ENCODE data around the gene KIAA0319L.

DNA sequence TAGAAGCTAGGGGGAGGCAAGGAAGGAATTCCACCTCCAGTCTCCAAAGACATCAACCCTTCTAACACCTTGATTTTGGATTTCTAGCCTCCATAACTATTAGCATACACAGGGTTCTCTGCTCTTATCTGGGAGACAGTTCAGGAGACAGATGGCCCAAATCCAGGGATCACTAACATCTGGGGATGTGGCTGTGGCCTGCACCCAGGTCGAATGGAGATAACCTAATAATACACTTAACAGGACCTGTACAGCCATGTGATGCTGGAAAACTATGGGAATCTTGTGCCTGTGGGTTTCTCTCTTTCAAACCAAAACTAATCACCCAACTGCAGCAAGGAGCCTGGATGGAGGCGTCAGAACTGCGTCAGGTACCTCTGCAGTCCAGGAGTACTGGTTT lies 47.6 kb downstream of the KIAA0319L start:
- TF ChIP-seq, protein P1, sequence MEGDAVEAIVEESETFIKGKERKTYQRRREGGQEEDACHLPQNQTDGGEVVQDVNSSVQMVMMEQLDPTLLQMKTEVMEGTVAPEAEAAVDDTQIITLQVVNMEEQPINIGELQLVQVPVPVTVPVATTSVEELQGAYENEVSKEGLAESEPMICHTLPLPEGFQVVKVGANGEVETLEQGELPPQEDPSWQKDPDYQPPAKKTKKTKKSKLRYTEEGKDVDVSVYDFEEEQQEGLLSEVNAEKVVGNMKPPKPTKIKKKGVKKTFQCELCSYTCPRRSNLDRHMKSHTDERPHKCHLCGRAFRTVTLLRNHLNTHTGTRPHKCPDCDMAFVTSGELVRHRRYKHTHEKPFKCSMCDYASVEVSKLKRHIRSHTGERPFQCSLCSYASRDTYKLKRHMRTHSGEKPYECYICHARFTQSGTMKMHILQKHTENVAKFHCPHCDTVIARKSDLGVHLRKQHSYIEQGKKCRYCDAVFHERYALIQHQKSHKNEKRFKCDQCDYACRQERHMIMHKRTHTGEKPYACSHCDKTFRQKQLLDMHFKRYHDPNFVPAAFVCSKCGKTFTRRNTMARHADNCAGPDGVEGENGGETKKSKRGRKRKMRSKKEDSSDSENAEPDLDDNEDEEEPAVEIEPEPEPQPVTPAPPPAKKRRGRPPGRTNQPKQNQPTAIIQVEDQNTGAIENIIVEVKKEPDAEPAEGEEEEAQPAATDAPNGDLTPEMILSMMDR (IDR thresholded peaks at IDR 0.05), result no peak
- TF ChIP-seq, protein P2, sequence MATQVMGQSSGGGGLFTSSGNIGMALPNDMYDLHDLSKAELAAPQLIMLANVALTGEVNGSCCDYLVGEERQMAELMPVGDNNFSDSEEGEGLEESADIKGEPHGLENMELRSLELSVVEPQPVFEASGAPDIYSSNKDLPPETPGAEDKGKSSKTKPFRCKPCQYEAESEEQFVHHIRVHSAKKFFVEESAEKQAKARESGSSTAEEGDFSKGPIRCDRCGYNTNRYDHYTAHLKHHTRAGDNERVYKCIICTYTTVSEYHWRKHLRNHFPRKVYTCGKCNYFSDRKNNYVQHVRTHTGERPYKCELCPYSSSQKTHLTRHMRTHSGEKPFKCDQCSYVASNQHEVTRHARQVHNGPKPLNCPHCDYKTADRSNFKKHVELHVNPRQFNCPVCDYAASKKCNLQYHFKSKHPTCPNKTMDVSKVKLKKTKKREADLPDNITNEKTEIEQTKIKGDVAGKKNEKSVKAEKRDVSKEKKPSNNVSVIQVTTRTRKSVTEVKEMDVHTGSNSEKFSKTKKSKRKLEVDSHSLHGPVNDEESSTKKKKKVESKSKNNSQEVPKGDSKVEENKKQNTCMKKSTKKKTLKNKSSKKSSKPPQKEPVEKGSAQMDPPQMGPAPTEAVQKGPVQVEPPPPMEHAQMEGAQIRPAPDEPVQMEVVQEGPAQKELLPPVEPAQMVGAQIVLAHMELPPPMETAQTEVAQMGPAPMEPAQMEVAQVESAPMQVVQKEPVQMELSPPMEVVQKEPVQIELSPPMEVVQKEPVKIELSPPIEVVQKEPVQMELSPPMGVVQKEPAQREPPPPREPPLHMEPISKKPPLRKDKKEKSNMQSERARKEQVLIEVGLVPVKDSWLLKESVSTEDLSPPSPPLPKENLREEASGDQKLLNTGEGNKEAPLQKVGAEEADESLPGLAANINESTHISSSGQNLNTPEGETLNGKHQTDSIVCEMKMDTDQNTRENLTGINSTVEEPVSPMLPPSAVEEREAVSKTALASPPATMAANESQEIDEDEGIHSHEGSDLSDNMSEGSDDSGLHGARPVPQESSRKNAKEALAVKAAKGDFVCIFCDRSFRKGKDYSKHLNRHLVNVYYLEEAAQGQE (IDR thresholded peaks at IDR 0.05; ENCODE audit: insufficient read depth in 1 of 2, low read depth in 2 of 2, low read length in 1 of 2), result no peak
- TF ChIP-seq POLR2AphosphoS5 (IDR thresholded peaks at IDR 0.05; ENCODE audit: low read depth, low read length), result no peak
- TF ChIP-seq TCF7L2 (IDR thresholded peaks at IDR 0.05; ENCODE audit: low read depth, low read length), result no peak

All from Panc1 (cell line).